Endothelial cell of umbilical vein (primary cell): ENCODE data around the gene UVSSA.

Experiments used
- GATA2 ChIP-seq: IDR thresholded peaks from 2 replicates; pipeline ENCODE4 v1.7.0; 2011; ENCODE audit warnings: low read depth, mild to moderate bottlenecking, moderate library complexity, mixed read lengths, low read length; ENCODE audit not compliant: insufficient read length, insufficient read depth
- JUN ChIP-seq: IDR thresholded peaks from 2 replicates; pipeline ENCODE4 v1.6.1; 2011; ENCODE audit warnings: borderline replicate concordance, low read depth; ENCODE audit not compliant: insufficient read length, insufficient read depth
- POLR2AphosphoS5 ChIP-seq: IDR thresholded peaks from 2 replicates; pipeline ENCODE4 v1.6.1; 2012; ENCODE audit warnings: low read depth, mild to moderate bottlenecking, control low read depth, low read length, moderate library complexity; ENCODE audit not compliant: insufficient read depth
- TF ChIP-seq, protein P1 (sequence below), 2 donors: IDR thresholded peaks; 1 replicate in 1 of 2; 2 replicates in 1 of 2; pipeline ENCODE4 v1.5.1; 2011; ENCODE audit warnings: low read length in 2 of 2, mild to moderate bottlenecking in 2 of 2, moderate library complexity in 2 of 2, control low read depth in 1 of 2, inconsistent platforms in 1 of 2, low read depth in 1 of 2; ENCODE audit not compliant: insufficient read depth in 1 of 2; ENCODE audit errors: extremely low read depth in 1 of 2

DNA sequence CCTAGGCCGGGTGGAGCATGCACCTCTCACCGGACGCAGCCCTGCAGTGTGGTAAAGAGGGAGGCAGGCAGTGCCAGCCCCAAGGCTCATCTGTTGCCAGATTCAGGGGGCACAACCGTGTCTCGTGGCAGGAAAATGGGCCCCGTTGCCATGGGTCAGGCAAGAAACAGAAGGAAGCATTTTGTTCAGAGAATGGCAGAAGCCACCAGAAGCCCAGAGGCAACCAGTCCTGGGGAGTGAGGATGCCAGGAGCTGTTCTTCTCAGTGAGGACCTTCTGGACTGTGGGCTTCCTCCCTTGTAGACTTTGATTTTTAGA, 12.5 kb upstream of the UVSSA start:
- TF ChIP-seq GATA2, result no peak
- TF ChIP-seq JUN, result no peak
- no peak for TF ChIP-seq POLR2AphosphoS5
- TF ChIP-seq, protein P1, sequence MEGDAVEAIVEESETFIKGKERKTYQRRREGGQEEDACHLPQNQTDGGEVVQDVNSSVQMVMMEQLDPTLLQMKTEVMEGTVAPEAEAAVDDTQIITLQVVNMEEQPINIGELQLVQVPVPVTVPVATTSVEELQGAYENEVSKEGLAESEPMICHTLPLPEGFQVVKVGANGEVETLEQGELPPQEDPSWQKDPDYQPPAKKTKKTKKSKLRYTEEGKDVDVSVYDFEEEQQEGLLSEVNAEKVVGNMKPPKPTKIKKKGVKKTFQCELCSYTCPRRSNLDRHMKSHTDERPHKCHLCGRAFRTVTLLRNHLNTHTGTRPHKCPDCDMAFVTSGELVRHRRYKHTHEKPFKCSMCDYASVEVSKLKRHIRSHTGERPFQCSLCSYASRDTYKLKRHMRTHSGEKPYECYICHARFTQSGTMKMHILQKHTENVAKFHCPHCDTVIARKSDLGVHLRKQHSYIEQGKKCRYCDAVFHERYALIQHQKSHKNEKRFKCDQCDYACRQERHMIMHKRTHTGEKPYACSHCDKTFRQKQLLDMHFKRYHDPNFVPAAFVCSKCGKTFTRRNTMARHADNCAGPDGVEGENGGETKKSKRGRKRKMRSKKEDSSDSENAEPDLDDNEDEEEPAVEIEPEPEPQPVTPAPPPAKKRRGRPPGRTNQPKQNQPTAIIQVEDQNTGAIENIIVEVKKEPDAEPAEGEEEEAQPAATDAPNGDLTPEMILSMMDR (IDR thresholded peaks at IDR 0.05; ENCODE audit: extremely low read depth in 1 of 2, insufficient read depth in 1 of 2, low read depth in 1 of 2, low read length in 2 of 2), result no peak
